Measurements from ENCODE around the gene TEX29. TPM values are rescaled to one million over a fixed set of nuclear protein-coding genes. Genes with fewer than 3 reads are reported as not detected.
A peak's percentile ranks its signal among the peaks of the same experiment; 100 is the strongest.

TEX29 gene
- total RNA-seq, 1 donor: not detected

- H3K4me3 ChIP-seq (ENCODE audit: low read depth, low read length): no peak overlapping the region
- DNase-seq (ENCODE audit: low read depth): no peak
- no peak for TF ChIP-seq CTCF (IDR thresholded peaks at IDR 0.05; ENCODE audit: insufficient read depth, low read depth, low read length)
These were observed 44.9 kb downstream of the TEX29 start for GRCh38 chr13:111365149-111366005.

GRCh38 chr13:111367340-111367739 lies 46.9 kb downstream of the TEX29 start:
- no peak for TF ChIP-seq CTCF (IDR thresholded peaks at IDR 0.05; ENCODE audit: insufficient read depth, low read depth, low read length)
- no peak for DNase-seq (ENCODE audit: low read depth)
- H3K4me3 ChIP-seq (ENCODE audit: low read depth, low read length): no peak overlapping the region

GRCh38 chr13:111368091-111368490 lies 47.6 kb downstream of the TEX29 start:
- DNase-seq (ENCODE audit: low read depth): no peak
- no peak for TF ChIP-seq CTCF (IDR thresholded peaks at IDR 0.05; ENCODE audit: insufficient read depth, low read depth, low read length)

GRCh38 chr13:111370147-111370546 lies 49.7 kb downstream of the TEX29 start:
- no peak overlapping the region for H3K4me3 ChIP-seq (ENCODE audit: low read depth, low read length)
- DNase-seq (ENCODE audit: low read depth): no peak
- TF ChIP-seq CTCF (IDR thresholded peaks at IDR 0.05; ENCODE audit: insufficient read depth, low read depth, low read length): no peak

More at GRCh38 chr13:111368091-111368490, 47.6 kb downstream of the TEX29 start:
- no peak overlapping the region for H3K4me3 ChIP-seq (ENCODE audit: low read depth, low read length)

GRCh38 chr13:111370570-111371535 lies 50.4 kb downstream of the TEX29 start:
- H3K4me3 ChIP-seq (ENCODE audit: low read depth, low read length): no peak overlapping the region
- no peak for TF ChIP-seq CTCF (IDR thresholded peaks at IDR 0.05; ENCODE audit: insufficient read depth, low read depth, low read length)
- DNase-seq (ENCODE audit: low read depth): peak; percentile 50

GRCh38 chr13:111371720-111372119 lies 51.3 kb downstream of the TEX29 start:
- DNase-seq (ENCODE audit: low read depth): no peak
- no peak overlapping the region for H3K4me3 ChIP-seq (ENCODE audit: low read depth, low read length)
- TF ChIP-seq CTCF (IDR thresholded peaks at IDR 0.05; ENCODE audit: insufficient read depth, low read depth, low read length): no peak
